ENCODE data around the gene COL24A1. TPM values are rescaled to one million over a fixed set of nuclear protein-coding genes. Genes with fewer than 3 reads are reported as not detected.

Gene COL24A1
- total RNA-seq, 1 experiment from 2014 or later: not detected

DNA sequence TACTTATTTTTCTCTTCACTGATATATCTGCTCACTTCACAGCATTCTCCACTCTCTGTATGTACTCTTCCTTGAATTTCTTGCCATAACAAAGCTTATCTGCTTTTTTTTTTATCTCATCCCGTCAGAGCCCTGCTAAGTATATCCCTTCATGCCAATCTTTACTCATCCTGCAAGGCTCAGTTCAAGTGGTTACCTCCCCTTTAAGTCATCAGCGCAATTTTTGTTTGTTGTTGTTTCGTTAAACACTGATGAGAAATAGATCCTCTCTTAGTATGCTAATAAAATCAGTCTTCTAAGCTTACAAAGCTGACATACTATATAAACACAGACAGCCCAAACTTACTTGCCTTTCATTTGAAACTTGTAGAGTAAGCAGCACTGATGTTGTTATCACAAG is 17.8 kb downstream of the COL24A1 start:
- TF ChIP-seq TCF7L2 (IDR thresholded peaks at IDR 0.05; ENCODE audit: borderline replicate concordance, extremely low read depth, insufficient read depth, insufficient read length): no peak
- TF ChIP-seq SP1 (IDR thresholded peaks at IDR 0.05; ENCODE audit: low read depth): no peak
- TF ChIP-seq, protein P1, sequence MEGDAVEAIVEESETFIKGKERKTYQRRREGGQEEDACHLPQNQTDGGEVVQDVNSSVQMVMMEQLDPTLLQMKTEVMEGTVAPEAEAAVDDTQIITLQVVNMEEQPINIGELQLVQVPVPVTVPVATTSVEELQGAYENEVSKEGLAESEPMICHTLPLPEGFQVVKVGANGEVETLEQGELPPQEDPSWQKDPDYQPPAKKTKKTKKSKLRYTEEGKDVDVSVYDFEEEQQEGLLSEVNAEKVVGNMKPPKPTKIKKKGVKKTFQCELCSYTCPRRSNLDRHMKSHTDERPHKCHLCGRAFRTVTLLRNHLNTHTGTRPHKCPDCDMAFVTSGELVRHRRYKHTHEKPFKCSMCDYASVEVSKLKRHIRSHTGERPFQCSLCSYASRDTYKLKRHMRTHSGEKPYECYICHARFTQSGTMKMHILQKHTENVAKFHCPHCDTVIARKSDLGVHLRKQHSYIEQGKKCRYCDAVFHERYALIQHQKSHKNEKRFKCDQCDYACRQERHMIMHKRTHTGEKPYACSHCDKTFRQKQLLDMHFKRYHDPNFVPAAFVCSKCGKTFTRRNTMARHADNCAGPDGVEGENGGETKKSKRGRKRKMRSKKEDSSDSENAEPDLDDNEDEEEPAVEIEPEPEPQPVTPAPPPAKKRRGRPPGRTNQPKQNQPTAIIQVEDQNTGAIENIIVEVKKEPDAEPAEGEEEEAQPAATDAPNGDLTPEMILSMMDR (IDR thresholded peaks at IDR 0.05 in 2 of 3, conservative IDR thresholded peaks at IDR 0.05 in 1 of 3; ENCODE audit: borderline replicate concordance in 1 of 3, insufficient read depth in 1 of 3, low read depth in 2 of 3, low read length in 2 of 3): no peak
- TF ChIP-seq EZH2 (IDR thresholded peaks at IDR 0.05): no peak
- no peak for TF ChIP-seq POLR2A (IDR thresholded peaks at IDR 0.05; ENCODE audit: borderline replicate concordance, extremely low read depth, insufficient read depth, insufficient read length)
- no peak for TF ChIP-seq SRF (IDR thresholded peaks at IDR 0.05; ENCODE audit: low read depth)
- Histone ChIP-seq H3K4me2 (ENCODE audit: low read length) (no peak overlapping the region), H3K9me3 (ENCODE audit: control insufficient read depth in 1 of 2, insufficient read depth in 1 of 2, low read depth in 1 of 2, low read length in 2 of 2) (no peaks in the 10 kb centered on the region), H3K79me2 (ENCODE audit: insufficient read depth, low read length) (no peaks in the 10 kb centered on the region), H3K36me3 (ENCODE audit: control insufficient read depth in 1 of 2, insufficient read depth in 2 of 2, low read length in 2 of 2) (no peaks in the 10 kb centered on the region), H3K27ac (ENCODE audit: low read depth, low read length) (no peak overlapping the region), H3K4me1 (ENCODE audit: control insufficient read depth in 1 of 2, insufficient read depth in 2 of 2, low read length in 2 of 2) (no peaks in the 10 kb centered on the region), H3K9me2 (ENCODE audit: insufficient read depth) (no peaks in the 10 kb centered on the region), H4K20me1 (ENCODE audit: insufficient read depth) (no peaks in the 10 kb centered on the region), H3K27me3 (ENCODE audit: insufficient read depth, low read length) (no peaks in the 10 kb centered on the region), H3K9ac (ENCODE audit: low read length) (no peak overlapping the region), H3K4me3 (replicated peaks in 1 of 2; ENCODE audit: low read depth in 1 of 2, low read length in 2 of 2) (no peak overlapping the region), H2AFZ (ENCODE audit: low read depth, low read length, poor library complexity, severe bottlenecking) (no peak overlapping the region)
- ATAC-seq: no peak
- intact Hi-C loops (cut with micrococcal nuclease): no loop called here
- ChIA-PET POLR2A (no interaction called here), RAD21 (ENCODE audit: low non-redundant PET in 1 of 2, low total read pairs in 2 of 2, uncharacterized antibody in 2 of 2, unreplicated experiment in 2 of 2) (no interaction called here), CTCF (no interaction called here)
- BruUV-seq (replicated peaks): no TSS peak
- DNase-seq (ENCODE audit: low read depth, low spot score): no peak

DNA sequence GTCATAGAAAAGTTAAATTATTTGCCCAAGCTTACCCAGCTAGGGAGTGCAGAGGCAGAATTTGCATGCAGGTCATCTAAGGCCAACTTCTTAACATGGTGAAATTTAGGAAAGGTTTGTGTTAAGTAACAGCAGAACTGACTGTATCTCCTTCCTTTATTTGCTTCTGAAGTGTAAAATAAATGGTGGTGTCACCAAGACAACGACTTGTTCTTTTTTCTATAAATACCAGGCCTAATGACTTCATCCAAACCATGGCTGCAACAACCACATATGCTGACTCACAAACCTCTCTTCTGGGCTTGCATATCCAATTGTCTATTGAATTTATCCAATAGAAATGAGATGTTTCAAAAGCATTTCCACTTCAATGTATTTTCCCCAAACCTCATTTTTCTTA is 19.1 kb downstream of the COL24A1 start:
- Histone ChIP-seq H3K27me3 (ENCODE audit: insufficient read depth, low read length) (no peaks in the 10 kb centered on the region), H3K79me2 (ENCODE audit: insufficient read depth, low read length) (no peaks in the 10 kb centered on the region), H2AFZ (ENCODE audit: low read depth, low read length, poor library complexity, severe bottlenecking) (no peak overlapping the region), H3K4me3 (replicated peaks in 1 of 2; ENCODE audit: low read depth in 1 of 2, low read length in 2 of 2) (no peak overlapping the region), H3K27ac (ENCODE audit: low read depth, low read length) (no peak overlapping the region), H3K36me3 (ENCODE audit: control insufficient read depth in 1 of 2, insufficient read depth in 2 of 2, low read length in 2 of 2) (no peaks in the 10 kb centered on the region), H3K4me2 (ENCODE audit: low read length) (no peak overlapping the region), H3K9me2 (ENCODE audit: insufficient read depth) (no peaks in the 10 kb centered on the region), H3K9ac (ENCODE audit: low read length) (no peak overlapping the region), H4K20me1 (ENCODE audit: insufficient read depth) (no peaks in the 10 kb centered on the region), H3K4me1 (ENCODE audit: control insufficient read depth in 1 of 2, insufficient read depth in 2 of 2, low read length in 2 of 2) (no peaks in the 10 kb centered on the region), H3K9me3 (ENCODE audit: control insufficient read depth in 1 of 2, insufficient read depth in 1 of 2, low read depth in 1 of 2, low read length in 2 of 2) (no peaks in the 10 kb centered on the region)
- ChIA-PET POLR2A (no interaction called here), RAD21 (ENCODE audit: low non-redundant PET in 1 of 2, low total read pairs in 2 of 2, uncharacterized antibody in 2 of 2, unreplicated experiment in 2 of 2) (no interaction called here), CTCF (no interaction called here)
- BruUV-seq (replicated peaks): no TSS peak
- DNase-seq (ENCODE audit: low read depth, low spot score): no peak
- no peak for TF ChIP-seq YY1 (IDR thresholded peaks at IDR 0.05; ENCODE audit: extremely low read depth, insufficient replicate concordance, low read depth, low read length)
- TF ChIP-seq RAD21 (IDR thresholded peaks at IDR 0.05; ENCODE audit: low read depth): no peak
- TF ChIP-seq POLR2AphosphoS5 (IDR thresholded peaks at IDR 0.05; ENCODE audit: low read depth, low read length): no peak
- TF ChIP-seq, protein P1 (IDR thresholded peaks at IDR 0.05 in 2 of 3, conservative IDR thresholded peaks at IDR 0.05 in 1 of 3; ENCODE audit: borderline replicate concordance in 1 of 3, insufficient read depth in 1 of 3, low read depth in 2 of 3, low read length in 2 of 3): no peak
- TF ChIP-seq EZH2 (IDR thresholded peaks at IDR 0.05): no peak
- TF ChIP-seq ZNF274 (IDR thresholded peaks at IDR 0.05; ENCODE audit: low read depth, low read length): no peak
- no peak for TF ChIP-seq EZH2phosphoT487 (IDR thresholded peaks at IDR 0.05; ENCODE audit: borderline replicate concordance)
- TF ChIP-seq, protein P2, sequence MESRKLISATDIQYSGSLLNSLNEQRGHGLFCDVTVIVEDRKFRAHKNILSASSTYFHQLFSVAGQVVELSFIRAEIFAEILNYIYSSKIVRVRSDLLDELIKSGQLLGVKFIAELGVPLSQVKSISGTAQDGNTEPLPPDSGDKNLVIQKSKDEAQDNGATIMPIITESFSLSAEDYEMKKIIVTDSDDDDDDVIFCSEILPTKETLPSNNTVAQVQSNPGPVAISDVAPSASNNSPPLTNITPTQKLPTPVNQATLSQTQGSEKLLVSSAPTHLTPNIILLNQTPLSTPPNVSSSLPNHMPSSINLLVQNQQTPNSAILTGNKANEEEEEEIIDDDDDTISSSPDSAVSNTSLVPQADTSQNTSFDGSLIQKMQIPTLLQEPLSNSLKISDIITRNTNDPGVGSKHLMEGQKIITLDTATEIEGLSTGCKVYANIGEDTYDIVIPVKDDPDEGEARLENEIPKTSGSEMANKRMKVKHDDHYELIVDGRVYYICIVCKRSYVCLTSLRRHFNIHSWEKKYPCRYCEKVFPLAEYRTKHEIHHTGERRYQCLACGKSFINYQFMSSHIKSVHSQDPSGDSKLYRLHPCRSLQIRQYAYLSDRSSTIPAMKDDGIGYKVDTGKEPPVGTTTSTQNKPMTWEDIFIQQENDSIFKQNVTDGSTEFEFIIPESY (IDR thresholded peaks at IDR 0.05; ENCODE audit: extremely low read depth, insufficient replicate concordance, low read length): no peak
- TF ChIP-seq SIN3A (IDR thresholded peaks at IDR 0.05; ENCODE audit: low read depth): no peak
- TF ChIP-seq SP1 (IDR thresholded peaks at IDR 0.05; ENCODE audit: low read depth): no peak
- no peak for TF ChIP-seq ELF1 (IDR thresholded peaks at IDR 0.05; ENCODE audit: borderline replicate concordance, low read depth)
- intact Hi-C loops (cut with micrococcal nuclease): no loop called here
- no peak for ATAC-seq

Measured in HCT116 (cell line).